HepG2 (cell line): ENCODE results near the gene INO80B. TPM values are rescaled to one million over a fixed set of nuclear protein-coding genes. Genes with fewer than 3 reads are reported as not detected.

Experiments
- AHR ChIP-seq: IDR thresholded peaks from 2 replicates; pipeline ENCODE4 v1.6.1; 2018; ENCODE audit warnings: missing genetic modification reagents, missing compliant biosample characterization
- ATF7-NPFF ChIP-seq: sonication (generic); formaldehyde crosslinking; IDR thresholded peaks from 2 replicates; pipeline ENCODE4 v1.8.1; 2023; ENCODE audit warnings: mild to moderate bottlenecking, low read depth, missing genetic modification reagents, moderate library complexity
- DMAP1 ChIP-seq: IDR thresholded peaks from 2 replicates; pipeline ENCODE4 v1.6.1; 2016
- ELF1 ChIP-seq: sonication (generic); formaldehyde crosslinking; IDR thresholded peaks from 2 replicates; pipeline ENCODE4 v1.4.0; 2020; ENCODE audit warnings: missing genetic modification reagents
- ETV6 ChIP-seq: sonication (generic); formaldehyde crosslinking; conservative IDR thresholded peaks from 2 replicates; pipeline ENCODE4 v1.4.0; 2020; ENCODE audit warnings: missing genetic modification reagents
- KLF12 ChIP-seq: sonication (generic); formaldehyde crosslinking; IDR thresholded peaks from 2 replicates; pipeline ENCODE4 v1.4.0; 2020; ENCODE audit warnings: missing genetic modification reagents, borderline replicate concordance
- NFIC ChIP-seq: IDR thresholded peaks from 2 replicates; pipeline ENCODE4 v1.6.1; 2012; ENCODE audit warnings: mild to moderate bottlenecking, low read length, inconsistent platforms
- NR2F1 ChIP-seq, 2 experiments: fragments of 450-650 bp in 1 of 2; formaldehyde crosslinking in 1 of 2; IDR thresholded peaks; 2 replicates each; pipeline versions ENCODE4 v1.5.0 to v1.6.1; 2016 to 2020; ENCODE audit warnings: mild to moderate bottlenecking in 1 of 2, missing compliant biosample characterization in 1 of 2, missing genetic modification reagents in 1 of 2, moderate library complexity in 1 of 2
- NRL ChIP-seq: sonication (generic); formaldehyde crosslinking; IDR thresholded peaks from 2 replicates; pipeline ENCODE4 v1.5.0; 2020; ENCODE audit warnings: missing genetic modification reagents, mild to moderate bottlenecking, moderate library complexity, borderline replicate concordance
- SATB2 ChIP-seq: sonication (generic); formaldehyde crosslinking; IDR thresholded peaks from 2 replicates; pipeline ENCODE4 v1.5.0; 2020; ENCODE audit warnings: missing genetic modification reagents
- TEAD2 ChIP-seq: sonication (generic); formaldehyde crosslinking; IDR thresholded peaks from 2 replicates; pipeline ENCODE4 v1.9.0; 2021; ENCODE audit warnings: missing genetic modification reagents
- ZMAT5 ChIP-seq: sonication (generic); formaldehyde crosslinking; IDR thresholded peaks from 2 replicates; pipeline ENCODE4 v1.5.0; 2020; ENCODE audit warnings: mild to moderate bottlenecking, low read depth, missing genetic modification reagents, borderline replicate concordance
- ZMYM2 ChIP-seq: sonication (generic); formaldehyde crosslinking; IDR thresholded peaks from 2 replicates; pipeline ENCODE4 v1.8.0; 2022; ENCODE audit warnings: mild to moderate bottlenecking, missing genetic modification reagents
- ZNF264 ChIP-seq: sonication (generic); formaldehyde crosslinking; IDR thresholded peaks from 2 replicates; pipeline ENCODE4 v1.4.0; 2020; ENCODE audit warnings: missing genetic modification reagents
- ZNF326 ChIP-seq: sonication (generic); formaldehyde crosslinking; IDR thresholded peaks from 2 replicates; pipeline ENCODE4 v1.4.0; 2020; ENCODE audit warnings: missing genetic modification reagents, borderline replicate concordance
- ZNF335 ChIP-seq: sonication (generic); formaldehyde crosslinking; IDR thresholded peaks from 2 replicates; pipeline ENCODE4 v1.4.0; 2020; ENCODE audit warnings: missing genetic modification reagents
- ZNF564 ChIP-seq: sonication (generic); formaldehyde crosslinking; IDR thresholded peaks from 2 replicates; pipeline ENCODE4 v1.8.1; 2023; ENCODE audit warnings: mild to moderate bottlenecking, missing genetic modification reagents
- ZNF607 ChIP-seq: sonication (generic); formaldehyde crosslinking; IDR thresholded peaks from 2 replicates; pipeline ENCODE4 v1.5.1; 2020; ENCODE audit warnings: missing genetic modification reagents, mild to moderate bottlenecking, borderline replicate concordance
- ZNF737 ChIP-seq: sonication (generic); formaldehyde crosslinking; IDR thresholded peaks from 2 replicates; pipeline ENCODE4 v1.5.0; 2020; ENCODE audit warnings: missing genetic modification reagents, mild to moderate bottlenecking, borderline replicate concordance
- ZNF781 ChIP-seq: sonication (generic); formaldehyde crosslinking; IDR thresholded peaks from 2 replicates; pipeline ENCODE4 v1.5.1; 2020; ENCODE audit warnings: borderline replicate concordance, mild to moderate bottlenecking, missing genetic modification reagents; ENCODE audit errors: not compliant biosample characterization
- polyA plus RNA-seq, 8 experiments: library from polyadenylated mRNA; depleted of rRNA in 3 of 8; stranded (reverse) in 7 of 8; unstranded in 1 of 8; fragments of >200 nt; fragmentation: Illumina TruSeq in 4 of 8; extraction: Trizol in 4 of 8; gene quantifications; 2 replicates each; pipeline versions ENCODE4 v1.2.1 to v1.2.3, GENCODE V29; 2011 to 2016; ENCODE audit warnings: low read depth in 4 of 8, missing spikeins in 1 of 8, mixed read lengths in 1 of 8; ENCODE audit not compliant: insufficient read depth in 1 of 8
- total RNA-seq, 5 experiments: library from RNA; depleted of rRNA; stranded (reverse); fragments of >200 nt; fragmentation: Illumina TruSeq; extraction: Trizol; gene quantifications; 2 replicates each; pipeline ENCODE4 v1.2.3, GENCODE V29; 2016; ENCODE audit warnings: low read depth in 1 of 5
- TF ChIP-seq, protein P1 (sequence below): sonication (generic); formaldehyde crosslinking; IDR thresholded peaks from 2 replicates; pipeline ENCODE4 v1.9.0; 2021; ENCODE audit warnings: mild to moderate bottlenecking, missing genetic modification reagents
- TF ChIP-seq, protein P2 (sequence below): sonication (generic); formaldehyde crosslinking; IDR thresholded peaks from 2 replicates; pipeline ENCODE4 v1.4.0; 2020; ENCODE audit warnings: missing genetic modification reagents, borderline replicate concordance

INO80B gene
- total and polyA plus RNA-seq, 2 of the 13 experiments (the other 11 are each of a cell fraction or from before 2014, with no cell fraction given): 6.2 to 14.5 TPM

DNA sequence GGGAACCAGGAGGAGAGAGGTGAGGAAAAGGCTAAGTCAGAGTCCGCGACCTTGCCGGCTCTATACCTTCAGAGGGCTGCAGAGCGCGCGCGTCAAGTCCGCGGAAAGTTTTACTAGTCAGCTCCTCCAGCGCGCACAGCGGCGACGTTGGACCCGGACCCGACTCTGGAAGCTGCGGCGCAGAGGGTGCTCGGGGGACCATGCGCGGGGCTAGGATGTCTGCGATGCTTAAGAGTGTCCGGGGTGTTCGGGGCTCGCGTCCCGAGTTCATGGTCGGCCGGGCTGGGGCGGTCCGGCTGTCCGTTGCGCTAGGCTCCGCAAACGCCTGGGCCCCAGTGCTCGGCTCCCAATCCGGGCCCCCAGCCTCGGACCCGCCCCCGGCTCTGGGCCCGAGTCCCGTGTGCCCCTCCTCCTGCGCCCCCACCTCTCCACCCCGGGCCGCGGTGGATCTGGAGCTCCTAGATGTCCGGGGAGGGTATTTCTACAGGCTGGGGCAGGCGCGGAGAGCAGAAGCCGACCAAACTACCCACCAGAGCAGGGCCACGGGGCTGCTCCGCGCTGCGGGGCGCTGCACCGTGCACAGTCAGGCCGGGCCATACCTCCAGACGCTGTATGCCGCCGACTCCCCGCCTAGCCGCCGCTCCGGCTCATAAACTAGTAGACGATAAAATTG, 44.5 kb downstream of the INO80B start, which contains the start of gene LBX2 (continued):
- no peak for TF ChIP-seq ZMYM2 (CRISPR knock-in tag)
- TF ChIP-seq ELF1 (CRISPR knock-in tag): no peak
- TF ChIP-seq NFIC: no peak
- TF ChIP-seq ZNF264 (CRISPR knock-in tag): no peak
- TF ChIP-seq ZNF737 (CRISPR knock-in tag): no peak
- no peak for TF ChIP-seq AHR (CRISPR knock-in tag)
- TF ChIP-seq NR2F1 (CRISPR knock-in tag; IDR thresholded peaks at IDR 0.05): no peak
- no peak for TF ChIP-seq TEAD2 (CRISPR knock-in tag)
- TF ChIP-seq NRL: no peak
- no peak for TF ChIP-seq ATF7-NPFF (CRISPR knock-in tag)
- no peak for TF ChIP-seq ZNF335 (CRISPR knock-in tag)
- TF ChIP-seq KLF12 (CRISPR knock-in tag): no peak
- no peak for TF ChIP-seq DMAP1 (CRISPR knock-in tag)
- no peak; the same call in 1 of the 2 replicates for TF ChIP-seq ZNF326 (CRISPR knock-in tag)
- TF ChIP-seq ZNF564: no peak
- TF ChIP-seq, protein P1, sequence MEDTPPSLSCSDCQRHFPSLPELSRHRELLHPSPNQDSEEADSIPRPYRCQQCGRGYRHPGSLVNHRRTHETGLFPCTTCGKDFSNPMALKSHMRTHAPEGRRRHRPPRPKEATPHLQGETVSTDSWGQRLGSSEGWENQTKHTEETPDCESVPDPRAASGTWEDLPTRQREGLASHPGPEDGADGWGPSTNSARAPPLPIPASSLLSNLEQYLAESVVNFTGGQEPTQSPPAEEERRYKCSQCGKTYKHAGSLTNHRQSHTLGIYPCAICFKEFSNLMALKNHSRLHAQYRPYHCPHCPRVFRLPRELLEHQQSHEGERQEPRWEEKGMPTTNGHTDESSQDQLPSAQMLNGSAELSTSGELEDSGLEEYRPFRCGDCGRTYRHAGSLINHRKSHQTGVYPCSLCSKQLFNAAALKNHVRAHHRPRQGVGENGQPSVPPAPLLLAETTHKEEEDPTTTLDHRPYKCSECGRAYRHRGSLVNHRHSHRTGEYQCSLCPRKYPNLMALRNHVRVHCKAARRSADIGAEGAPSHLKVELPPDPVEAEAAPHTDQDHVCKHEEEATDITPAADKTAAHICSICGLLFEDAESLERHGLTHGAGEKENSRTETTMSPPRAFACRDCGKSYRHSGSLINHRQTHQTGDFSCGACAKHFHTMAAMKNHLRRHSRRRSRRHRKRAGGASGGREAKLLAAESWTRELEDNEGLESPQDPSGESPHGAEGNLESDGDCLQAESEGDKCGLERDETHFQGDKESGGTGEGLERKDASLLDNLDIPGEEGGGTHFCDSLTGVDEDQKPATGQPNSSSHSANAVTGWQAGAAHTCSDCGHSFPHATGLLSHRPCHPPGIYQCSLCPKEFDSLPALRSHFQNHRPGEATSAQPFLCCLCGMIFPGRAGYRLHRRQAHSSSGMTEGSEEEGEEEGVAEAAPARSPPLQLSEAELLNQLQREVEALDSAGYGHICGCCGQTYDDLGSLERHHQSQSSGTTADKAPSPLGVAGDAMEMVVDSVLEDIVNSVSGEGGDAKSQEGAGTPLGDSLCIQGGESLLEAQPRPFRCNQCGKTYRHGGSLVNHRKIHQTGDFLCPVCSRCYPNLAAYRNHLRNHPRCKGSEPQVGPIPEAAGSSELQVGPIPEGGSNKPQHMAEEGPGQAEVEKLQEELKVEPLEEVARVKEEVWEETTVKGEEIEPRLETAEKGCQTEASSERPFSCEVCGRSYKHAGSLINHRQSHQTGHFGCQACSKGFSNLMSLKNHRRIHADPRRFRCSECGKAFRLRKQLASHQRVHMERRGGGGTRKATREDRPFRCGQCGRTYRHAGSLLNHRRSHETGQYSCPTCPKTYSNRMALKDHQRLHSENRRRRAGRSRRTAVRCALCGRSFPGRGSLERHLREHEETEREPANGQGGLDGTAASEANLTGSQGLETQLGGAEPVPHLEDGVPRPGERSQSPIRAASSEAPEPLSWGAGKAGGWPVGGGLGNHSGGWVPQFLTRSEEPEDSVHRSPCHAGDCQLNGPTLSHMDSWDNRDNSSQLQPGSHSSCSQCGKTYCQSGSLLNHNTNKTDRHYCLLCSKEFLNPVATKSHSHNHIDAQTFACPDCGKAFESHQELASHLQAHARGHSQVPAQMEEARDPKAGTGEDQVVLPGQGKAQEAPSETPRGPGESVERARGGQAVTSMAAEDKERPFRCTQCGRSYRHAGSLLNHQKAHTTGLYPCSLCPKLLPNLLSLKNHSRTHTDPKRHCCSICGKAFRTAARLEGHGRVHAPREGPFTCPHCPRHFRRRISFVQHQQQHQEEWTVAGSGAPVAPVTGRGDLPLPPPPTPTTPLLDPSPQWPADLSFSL (CRISPR knock-in tag): no peak
- peak; percentile 40 for TF ChIP-seq ZNF781 (CRISPR knock-in tag)
- TF ChIP-seq ZMAT5 (CRISPR knock-in tag): no peak
- TF ChIP-seq, protein P2, sequence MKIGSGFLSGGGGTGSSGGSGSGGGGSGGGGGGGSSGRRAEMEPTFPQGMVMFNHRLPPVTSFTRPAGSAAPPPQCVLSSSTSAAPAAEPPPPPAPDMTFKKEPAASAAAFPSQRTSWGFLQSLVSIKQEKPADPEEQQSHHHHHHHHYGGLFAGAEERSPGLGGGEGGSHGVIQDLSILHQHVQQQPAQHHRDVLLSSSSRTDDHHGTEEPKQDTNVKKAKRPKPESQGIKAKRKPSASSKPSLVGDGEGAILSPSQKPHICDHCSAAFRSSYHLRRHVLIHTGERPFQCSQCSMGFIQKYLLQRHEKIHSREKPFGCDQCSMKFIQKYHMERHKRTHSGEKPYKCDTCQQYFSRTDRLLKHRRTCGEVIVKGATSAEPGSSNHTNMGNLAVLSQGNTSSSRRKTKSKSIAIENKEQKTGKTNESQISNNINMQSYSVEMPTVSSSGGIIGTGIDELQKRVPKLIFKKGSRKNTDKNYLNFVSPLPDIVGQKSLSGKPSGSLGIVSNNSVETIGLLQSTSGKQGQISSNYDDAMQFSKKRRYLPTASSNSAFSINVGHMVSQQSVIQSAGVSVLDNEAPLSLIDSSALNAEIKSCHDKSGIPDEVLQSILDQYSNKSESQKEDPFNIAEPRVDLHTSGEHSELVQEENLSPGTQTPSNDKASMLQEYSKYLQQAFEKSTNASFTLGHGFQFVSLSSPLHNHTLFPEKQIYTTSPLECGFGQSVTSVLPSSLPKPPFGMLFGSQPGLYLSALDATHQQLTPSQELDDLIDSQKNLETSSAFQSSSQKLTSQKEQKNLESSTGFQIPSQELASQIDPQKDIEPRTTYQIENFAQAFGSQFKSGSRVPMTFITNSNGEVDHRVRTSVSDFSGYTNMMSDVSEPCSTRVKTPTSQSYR (CRISPR knock-in tag): no peak
- TF ChIP-seq ZNF607 (CRISPR knock-in tag): no peak
- TF ChIP-seq ETV6 (CRISPR knock-in tag): no peak
- no peak for TF ChIP-seq SATB2
